ENCODE results near the gene OR4L1. TPM values are rescaled to one million over a fixed set of nuclear protein-coding genes. Genes with fewer than 3 reads are reported as not detected.

Gene OR4L1
- polyA plus RNA-seq, 1 experiment, result not detected

DNA sequence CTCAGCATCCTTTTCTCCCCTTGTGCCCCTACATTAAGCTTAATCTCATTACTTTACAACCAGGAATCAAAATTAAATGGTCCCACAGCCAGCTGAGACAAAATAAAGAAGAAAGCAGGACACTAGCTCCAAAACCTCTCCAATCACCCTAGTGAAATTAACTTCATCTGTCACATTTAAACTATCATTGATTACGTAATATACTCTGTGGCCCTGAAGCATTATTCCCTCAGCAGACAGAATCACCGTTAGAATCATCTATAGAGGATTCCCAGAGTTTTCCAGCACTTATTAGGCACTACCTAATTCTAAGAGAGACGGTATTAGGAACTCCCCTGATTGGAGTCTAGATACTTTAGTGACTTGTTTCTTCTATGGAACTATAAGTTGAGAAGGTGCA, 50.6 kb downstream of the OR4L1 start, which contains the start of gene OR4K17:
OR4K17 (plus strand) TSS at position 302 of the 400 bp plus-strand sequence. CDS start 6,761 bp downstream, outside the sequence.
- no peak for TF ChIP-seq CTCF (IDR thresholded peaks at IDR 0.05; ENCODE audit: low read depth, low read length)
- Histone ChIP-seq H3K4me3 (ENCODE audit: low read depth, low read length) (no peak within 1 kb of the TSS), H3K9me3 (ENCODE audit: control insufficient read depth, insufficient read depth, low read length) (no peaks in the 10 kb centered on the region), H3K27me3 (ENCODE audit: control insufficient read depth, insufficient read depth, low read length) (no peaks in the 10 kb centered on the region), H3K27ac (ENCODE audit: low read depth, low read length) (no peak within 1 kb of the TSS)
- ChIA-PET POLR2A (no interaction called here), CTCF (no interaction called here)
- DNase-seq (ENCODE audit: low read depth, low spot score), result no peak

Small RNAs within 50 kb of the gene (small RNA-seq; reads per million reads assigned to genes)
- not detected for gene RNA5SP380 (ENCODE audit: insufficient read length, low read depth)

Other genes starting within 250 kb of the OR4L1 start
- gene OR4K2, start 184.9 kb upstream of the OR4L1 start, polyA plus RNA-seq (2011; rRNA removed), result not detected in 2 replicates
- not detected in 2 replicates for gene OR4K5, start 139.4 kb upstream of the OR4L1 start, polyA plus RNA-seq (2011; rRNA removed)
- gene OR4K1, start 129.1 kb upstream of the OR4L1 start, polyA plus RNA-seq (2011; rRNA removed), result not detected in 2 replicates
- not detected in 2 replicates for gene OR4K15, start 84.5 kb upstream of the OR4L1 start, polyA plus RNA-seq (2011; rRNA removed)
- gene OR4Q2, start 57.9 kb upstream of the OR4L1 start, polyA plus RNA-seq (2011; rRNA removed), result not detected in 2 replicates
- gene OR4K14, start 40.7 kb upstream of the OR4L1 start, polyA plus RNA-seq (2011; rRNA removed), result not detected in 2 replicates
- gene OR4K13, start 24.0 kb upstream of the OR4L1 start, polyA plus RNA-seq (2011; rRNA removed), result not detected in 2 replicates
- not detected in 2 replicates for gene OR4K17, start 50.7 kb downstream of the OR4L1 start, polyA plus RNA-seq (2011; rRNA removed)
- gene OR4N5, start 78.8 kb downstream of the OR4L1 start, polyA plus RNA-seq (2011; rRNA removed), result not detected in 2 replicates
- gene OR11G2, start 130.9 kb downstream of the OR4L1 start, polyA plus RNA-seq (2011; rRNA removed), result not detected in 2 replicates
- not detected in 2 replicates for gene OR11H6, start 163.7 kb downstream of the OR4L1 start, polyA plus RNA-seq (2011; rRNA removed)
- gene OR11H7, start 168.9 kb downstream of the OR4L1 start, polyA plus RNA-seq (2011; rRNA removed), result not detected in 2 replicates
- gene OR11H4, start 179.2 kb downstream of the OR4L1 start, polyA plus RNA-seq (2011; rRNA removed), result not detected in 2 replicates
- 20.0 and 23.5 TPM in 2 replicates for gene TTC5, start 245.9 kb downstream of the OR4L1 start, polyA plus RNA-seq (2011; rRNA removed)